K562 (cell line): Measurements from ENCODE around the gene TOMM40L.
A peak's percentile ranks its signal among the peaks of the same experiment; 100 is the strongest.

ENCODE experiments used
- BCLAF1 ChIP-seq, 2 experiments: fragments of 450-650 bp in 1 of 2; IDR thresholded peaks; 2 replicates each; pipeline ENCODE4 v1.6.1; 2011 to 2017; ENCODE audit warnings: low read depth in 2 of 2, antibody characterized with exemption in 1 of 2, borderline replicate concordance in 1 of 2, low read length in 1 of 2, mild to moderate bottlenecking in 1 of 2, mixed read lengths in 1 of 2; ENCODE audit not compliant: control insufficient read depth in 1 of 2
- EP300 ChIP-seq: IDR thresholded peaks from 2 replicates; pipeline ENCODE4 v1.6.1; 2012; ENCODE audit warnings: low read length, improper control_type of control experiment
- HDAC2 ChIP-seq: fragments of 450-650 bp; IDR thresholded peaks from 2 replicates; pipeline ENCODE4 v1.6.1; 2016; ENCODE audit warnings: mild to moderate bottlenecking
- ZZZ3 ChIP-seq: fragments of 450-650 bp; IDR thresholded peaks from 2 replicates; pipeline ENCODE4 v1.6.1; 2016; ENCODE audit warnings: antibody characterized with exemption, mild to moderate bottlenecking, moderate library complexity

DNA sequence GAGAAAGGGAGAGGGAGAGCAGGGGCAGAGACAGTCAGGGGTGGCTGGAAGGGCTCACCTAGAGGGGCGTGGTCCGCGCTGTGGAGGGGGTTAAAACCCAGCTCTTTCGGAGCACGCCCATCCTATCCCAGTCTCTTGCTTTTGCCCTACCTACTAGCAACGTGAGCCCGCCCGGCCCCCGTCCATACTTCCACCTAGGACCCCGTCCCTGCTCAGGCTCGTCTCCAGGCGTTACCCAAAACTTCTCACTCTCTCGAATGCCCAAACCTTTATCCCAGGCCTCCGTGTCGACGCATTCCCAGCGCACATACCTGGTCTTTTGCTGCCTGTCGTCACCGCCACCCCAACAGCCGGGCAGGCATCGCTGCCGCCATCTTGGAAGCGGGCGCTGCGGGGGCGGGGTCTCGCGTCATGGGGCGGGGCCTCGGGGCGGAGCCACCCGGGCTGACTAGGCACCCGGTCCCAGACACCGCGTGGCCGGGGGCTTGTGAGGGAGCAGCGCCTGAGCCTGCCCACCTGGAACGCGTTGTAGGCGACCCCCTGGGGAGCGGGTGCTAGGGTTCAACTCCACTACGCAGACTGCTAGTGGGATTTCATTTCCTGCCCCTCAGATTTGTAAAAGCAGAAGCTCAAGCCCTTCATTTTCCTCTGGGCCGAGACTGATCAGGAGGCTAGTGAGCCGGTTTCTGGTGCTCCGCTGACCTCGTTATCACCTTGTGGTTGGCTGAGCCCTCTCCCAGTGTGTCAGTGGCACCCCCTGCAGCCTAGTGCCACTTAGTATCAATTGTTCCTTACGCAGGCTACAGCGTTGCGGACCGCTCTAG is 48.5 kb upstream of the TOMM40L start, which contains the start of gene B4GALT3:
- TF ChIP-seq EP300 = peak; percentile 61
- no peak for TF ChIP-seq ZZZ3
- peak; percentile 90 for TF ChIP-seq HDAC2
- no peak for TF ChIP-seq BCLAF1 (IDR thresholded peaks at IDR 0.05; ENCODE audit: borderline replicate concordance in 1 of 2, control insufficient read depth in 1 of 2, low read depth in 2 of 2, low read length in 1 of 2)
